GM12878 (cell line): ENCODE results near the gene SAPCD2.

Experiments
- KDM1A ChIP-seq: fragments of 200-600 bp; sonication (generic); IDR thresholded peaks from 2 replicates; pipeline ENCODE4 v1.6.1; 2016; ENCODE audit warnings: borderline replicate concordance
- POLR2A ChIP-seq: IDR thresholded peaks from 2 replicates; pipeline ENCODE4 v1.6.1; 2011; ENCODE audit warnings: low read depth, mild to moderate bottlenecking, low read length
- POLR2AphosphoS5 ChIP-seq: IDR thresholded peaks from 2 replicates; pipeline ENCODE4 v1.6.1; 2011; ENCODE audit warnings: mild to moderate bottlenecking, low read length, inconsistent platforms
- RCOR1 ChIP-seq: conservative IDR thresholded peaks from 2 replicates; pipeline ENCODE4 v1.6.1; 2012; ENCODE audit warnings: low read depth, low read length, improper control_type of control experiment
- SUPT20H ChIP-seq: IDR thresholded peaks from 2 replicates; pipeline ENCODE4 v1.6.1; 2011; ENCODE audit warnings: low read depth, mild to moderate bottlenecking, low read length, moderate library complexity, borderline replicate concordance; ENCODE audit not compliant: control insufficient read depth
- SUZ12 ChIP-seq: fragments of 200-600 bp; sonication (generic); IDR thresholded peaks from one replicate; pipeline ENCODE4 v1.6.1; 2018; ENCODE audit warnings: antibody characterized with exemption, mild to moderate bottlenecking; ENCODE audit not compliant: unreplicated experiment
- TCF7 ChIP-seq: IDR thresholded peaks from 2 replicates; pipeline ENCODE4 v1.6.1; 2014; ENCODE audit warnings: antibody characterized with exemption, borderline replicate concordance
- TF ChIP-seq, protein P1 (sequence below): fragments of 450-650 bp; IDR thresholded peaks from 2 replicates; pipeline ENCODE4 v1.6.1; 2016; ENCODE audit warnings: mild to moderate bottlenecking
- TF ChIP-seq, protein P2 (sequence below), 3 experiments: IDR thresholded peaks in 2 of 3; conservative IDR thresholded peaks in 1 of 3; 2 replicates each; pipeline ENCODE4 v1.5.1; 2011; ENCODE audit warnings: low read depth in 3 of 3, low read length in 3 of 3, mild to moderate bottlenecking in 3 of 3, control low read depth in 2 of 3, moderate library complexity in 2 of 3, inconsistent platforms in 1 of 3, mixed read lengths in 1 of 3; ENCODE audit not compliant: control insufficient read depth in 2 of 3, insufficient read depth in 1 of 3; ENCODE audit errors: extremely low read depth in 1 of 3
- TF ChIP-seq, protein P3 (sequence below): fragments of 450-650 bp; IDR thresholded peaks from 2 replicates; pipeline ENCODE4 v1.6.1; 2014; ENCODE audit warnings: mild to moderate bottlenecking
- TF ChIP-seq, protein P4 (sequence below): fragments of 450-650 bp; IDR thresholded peaks from 2 replicates; pipeline ENCODE4 v1.6.1; 2016; ENCODE audit warnings: mild to moderate bottlenecking
- TF ChIP-seq, protein P5 (sequence below): fragments of 450-650 bp; IDR thresholded peaks from 2 replicates; pipeline ENCODE4 v1.6.1; 2017; ENCODE audit warnings: mild to moderate bottlenecking, moderate library complexity

DNA sequence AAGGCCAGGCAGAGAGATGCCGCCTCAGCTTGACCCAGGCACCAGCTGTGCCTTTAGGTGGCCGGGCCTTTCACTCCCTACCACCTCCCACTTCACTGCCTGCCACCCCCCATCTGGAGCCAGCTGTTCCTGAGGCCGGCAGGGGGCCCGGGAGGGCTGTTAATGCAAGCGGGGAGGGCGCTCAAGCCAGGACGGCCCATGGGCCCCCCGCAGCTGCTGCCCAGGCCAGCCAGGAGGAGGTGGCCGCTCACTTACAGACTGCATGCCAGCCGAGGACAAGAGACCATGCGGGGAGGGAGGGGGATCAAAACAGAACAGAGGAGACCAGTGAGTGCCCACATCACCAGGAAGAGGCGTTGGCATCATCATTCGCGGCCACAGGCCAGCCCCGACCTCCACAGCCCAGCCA lies 46.8 kb downstream of the SAPCD2 start:
- TF ChIP-seq POLR2AphosphoS5 (no peak), RCOR1 (no peak), SUZ12 (no peak), POLR2A (no peak), TCF7 (no peak), SUPT20H (no peak), KDM1A (no peak)
- TF ChIP-seq, protein P1, sequence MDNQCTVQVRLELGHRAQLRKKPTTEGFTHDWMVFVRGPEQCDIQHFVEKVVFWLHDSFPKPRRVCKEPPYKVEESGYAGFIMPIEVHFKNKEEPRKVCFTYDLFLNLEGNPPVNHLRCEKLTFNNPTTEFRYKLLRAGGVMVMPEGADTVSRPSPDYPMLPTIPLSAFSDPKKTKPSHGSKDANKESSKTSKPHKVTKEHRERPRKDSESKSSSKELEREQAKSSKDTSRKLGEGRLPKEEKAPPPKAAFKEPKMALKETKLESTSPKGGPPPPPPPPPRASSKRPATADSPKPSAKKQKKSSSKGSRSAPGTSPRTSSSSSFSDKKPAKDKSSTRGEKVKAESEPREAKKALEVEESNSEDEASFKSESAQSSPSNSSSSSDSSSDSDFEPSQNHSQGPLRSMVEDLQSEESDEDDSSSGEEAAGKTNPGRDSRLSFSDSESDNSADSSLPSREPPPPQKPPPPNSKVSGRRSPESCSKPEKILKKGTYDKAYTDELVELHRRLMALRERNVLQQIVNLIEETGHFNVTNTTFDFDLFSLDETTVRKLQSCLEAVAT: no peak
- TF ChIP-seq, protein P2, sequence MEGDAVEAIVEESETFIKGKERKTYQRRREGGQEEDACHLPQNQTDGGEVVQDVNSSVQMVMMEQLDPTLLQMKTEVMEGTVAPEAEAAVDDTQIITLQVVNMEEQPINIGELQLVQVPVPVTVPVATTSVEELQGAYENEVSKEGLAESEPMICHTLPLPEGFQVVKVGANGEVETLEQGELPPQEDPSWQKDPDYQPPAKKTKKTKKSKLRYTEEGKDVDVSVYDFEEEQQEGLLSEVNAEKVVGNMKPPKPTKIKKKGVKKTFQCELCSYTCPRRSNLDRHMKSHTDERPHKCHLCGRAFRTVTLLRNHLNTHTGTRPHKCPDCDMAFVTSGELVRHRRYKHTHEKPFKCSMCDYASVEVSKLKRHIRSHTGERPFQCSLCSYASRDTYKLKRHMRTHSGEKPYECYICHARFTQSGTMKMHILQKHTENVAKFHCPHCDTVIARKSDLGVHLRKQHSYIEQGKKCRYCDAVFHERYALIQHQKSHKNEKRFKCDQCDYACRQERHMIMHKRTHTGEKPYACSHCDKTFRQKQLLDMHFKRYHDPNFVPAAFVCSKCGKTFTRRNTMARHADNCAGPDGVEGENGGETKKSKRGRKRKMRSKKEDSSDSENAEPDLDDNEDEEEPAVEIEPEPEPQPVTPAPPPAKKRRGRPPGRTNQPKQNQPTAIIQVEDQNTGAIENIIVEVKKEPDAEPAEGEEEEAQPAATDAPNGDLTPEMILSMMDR (IDR thresholded peaks at IDR 0.05 in 2 of 3, conservative IDR thresholded peaks at IDR 0.05 in 1 of 3; ENCODE audit: control insufficient read depth in 2 of 3, extremely low read depth in 1 of 3, insufficient read depth in 1 of 3, low read depth in 3 of 3, low read length in 3 of 3): no peak
- TF ChIP-seq, protein P3, sequence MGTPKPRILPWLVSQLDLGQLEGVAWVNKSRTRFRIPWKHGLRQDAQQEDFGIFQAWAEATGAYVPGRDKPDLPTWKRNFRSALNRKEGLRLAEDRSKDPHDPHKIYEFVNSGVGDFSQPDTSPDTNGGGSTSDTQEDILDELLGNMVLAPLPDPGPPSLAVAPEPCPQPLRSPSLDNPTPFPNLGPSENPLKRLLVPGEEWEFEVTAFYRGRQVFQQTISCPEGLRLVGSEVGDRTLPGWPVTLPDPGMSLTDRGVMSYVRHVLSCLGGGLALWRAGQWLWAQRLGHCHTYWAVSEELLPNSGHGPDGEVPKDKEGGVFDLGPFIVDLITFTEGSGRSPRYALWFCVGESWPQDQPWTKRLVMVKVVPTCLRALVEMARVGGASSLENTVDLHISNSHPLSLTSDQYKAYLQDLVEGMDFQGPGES: no peak
- TF ChIP-seq, protein P4, sequence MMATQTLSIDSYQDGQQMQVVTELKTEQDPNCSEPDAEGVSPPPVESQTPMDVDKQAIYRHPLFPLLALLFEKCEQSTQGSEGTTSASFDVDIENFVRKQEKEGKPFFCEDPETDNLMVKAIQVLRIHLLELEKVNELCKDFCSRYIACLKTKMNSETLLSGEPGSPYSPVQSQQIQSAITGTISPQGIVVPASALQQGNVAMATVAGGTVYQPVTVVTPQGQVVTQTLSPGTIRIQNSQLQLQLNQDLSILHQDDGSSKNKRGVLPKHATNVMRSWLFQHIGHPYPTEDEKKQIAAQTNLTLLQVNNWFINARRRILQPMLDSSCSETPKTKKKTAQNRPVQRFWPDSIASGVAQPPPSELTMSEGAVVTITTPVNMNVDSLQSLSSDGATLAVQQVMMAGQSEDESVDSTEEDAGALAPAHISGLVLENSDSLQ: no peak
- TF ChIP-seq, protein P5, sequence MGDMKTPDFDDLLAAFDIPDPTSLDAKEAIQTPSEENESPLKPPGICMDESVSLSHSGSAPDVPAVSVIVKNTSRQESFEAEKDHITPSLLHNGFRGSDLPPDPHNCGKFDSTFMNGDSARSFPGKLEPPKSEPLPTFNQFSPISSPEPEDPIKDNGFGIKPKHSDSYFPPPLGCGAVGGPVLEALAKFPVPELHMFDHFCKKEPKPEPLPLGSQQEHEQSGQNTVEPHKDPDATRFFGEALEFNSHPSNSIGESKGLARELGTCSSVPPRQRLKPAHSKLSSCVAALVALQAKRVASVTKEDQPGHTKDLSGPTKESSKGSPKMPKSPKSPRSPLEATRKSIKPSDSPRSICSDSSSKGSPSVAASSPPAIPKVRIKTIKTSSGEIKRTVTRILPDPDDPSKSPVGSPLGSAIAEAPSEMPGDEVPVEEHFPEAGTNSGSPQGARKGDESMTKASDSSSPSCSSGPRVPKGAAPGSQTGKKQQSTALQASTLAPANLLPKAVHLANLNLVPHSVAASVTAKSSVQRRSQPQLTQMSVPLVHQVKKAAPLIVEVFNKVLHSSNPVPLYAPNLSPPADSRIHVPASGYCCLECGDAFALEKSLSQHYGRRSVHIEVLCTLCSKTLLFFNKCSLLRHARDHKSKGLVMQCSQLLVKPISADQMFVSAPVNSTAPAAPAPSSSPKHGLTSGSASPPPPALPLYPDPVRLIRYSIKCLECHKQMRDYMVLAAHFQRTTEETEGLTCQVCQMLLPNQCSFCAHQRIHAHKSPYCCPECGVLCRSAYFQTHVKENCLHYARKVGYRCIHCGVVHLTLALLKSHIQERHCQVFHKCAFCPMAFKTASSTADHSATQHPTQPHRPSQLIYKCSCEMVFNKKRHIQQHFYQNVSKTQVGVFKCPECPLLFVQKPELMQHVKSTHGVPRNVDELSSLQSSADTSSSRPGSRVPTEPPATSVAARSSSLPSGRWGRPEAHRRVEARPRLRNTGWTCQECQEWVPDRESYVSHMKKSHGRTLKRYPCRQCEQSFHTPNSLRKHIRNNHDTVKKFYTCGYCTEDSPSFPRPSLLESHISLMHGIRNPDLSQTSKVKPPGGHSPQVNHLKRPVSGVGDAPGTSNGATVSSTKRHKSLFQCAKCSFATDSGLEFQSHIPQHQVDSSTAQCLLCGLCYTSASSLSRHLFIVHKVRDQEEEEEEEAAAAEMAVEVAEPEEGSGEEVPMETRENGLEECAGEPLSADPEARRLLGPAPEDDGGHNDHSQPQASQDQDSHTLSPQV: no peak
